SH-SY5Y (cell line): Measurements from ENCODE around the gene CCDC150.

Experiments used
- GATA2 ChIP-seq: IDR thresholded peaks from 2 replicates; pipeline ENCODE4 v1.6.1; 2011; ENCODE audit warnings: mild to moderate bottlenecking, low read depth, low read length
- GATA3 ChIP-seq: IDR thresholded peaks from 2 replicates; pipeline ENCODE4 v1.6.1; 2011; ENCODE audit warnings: low read depth, mild to moderate bottlenecking, low read length, moderate library complexity

Gene CCDC150

DNA sequence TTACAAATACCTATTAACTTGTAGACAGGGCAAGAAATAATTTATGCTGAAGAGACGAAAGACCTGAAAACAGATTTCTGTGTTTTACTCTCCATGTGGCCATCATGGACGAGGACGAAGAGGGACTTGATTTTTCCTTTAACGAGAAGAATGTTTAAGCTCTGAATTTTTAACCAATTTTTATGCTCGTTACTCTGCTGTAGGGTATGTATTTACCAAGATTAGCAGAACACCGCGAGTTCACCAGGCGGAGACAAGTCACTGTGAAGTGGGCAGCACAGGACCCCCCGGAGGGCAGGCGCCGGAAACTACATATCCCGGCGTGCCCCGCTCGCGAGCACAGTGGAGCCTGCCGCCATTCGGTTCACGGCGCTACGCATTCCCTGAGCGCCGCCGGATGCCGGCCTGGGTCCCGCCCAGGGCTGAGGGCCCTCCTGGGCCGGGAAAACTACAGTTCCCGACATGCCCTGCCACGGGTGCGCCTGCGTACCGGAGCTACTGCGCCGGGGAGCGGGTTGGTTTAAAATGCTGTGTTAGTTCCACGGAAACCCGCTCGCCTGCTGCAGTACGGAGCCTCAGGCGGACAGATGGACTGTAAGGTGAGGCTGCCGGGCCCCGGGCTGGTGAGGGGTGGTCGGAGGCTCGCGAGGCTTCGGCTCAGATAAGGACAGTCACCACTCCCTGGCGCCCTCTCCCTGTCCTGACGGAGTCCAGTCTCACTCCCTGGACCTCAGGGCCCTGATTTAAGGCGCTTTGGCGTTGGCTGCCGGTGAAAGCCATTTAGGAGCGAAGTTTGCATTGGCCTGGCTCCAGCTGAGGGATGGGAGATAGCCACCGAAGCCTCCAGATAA lies at the start of gene CCDC150:
TSS of gene CCDC150 (plus strand) at position 536 of the 851 bp plus-strand sequence. CDS start at position 588, 52 bp downstream.
- TF ChIP-seq GATA2 = peak; percentile 45; the same call in 1 of the 2 replicates
- no peak for TF ChIP-seq GATA3

DNA sequence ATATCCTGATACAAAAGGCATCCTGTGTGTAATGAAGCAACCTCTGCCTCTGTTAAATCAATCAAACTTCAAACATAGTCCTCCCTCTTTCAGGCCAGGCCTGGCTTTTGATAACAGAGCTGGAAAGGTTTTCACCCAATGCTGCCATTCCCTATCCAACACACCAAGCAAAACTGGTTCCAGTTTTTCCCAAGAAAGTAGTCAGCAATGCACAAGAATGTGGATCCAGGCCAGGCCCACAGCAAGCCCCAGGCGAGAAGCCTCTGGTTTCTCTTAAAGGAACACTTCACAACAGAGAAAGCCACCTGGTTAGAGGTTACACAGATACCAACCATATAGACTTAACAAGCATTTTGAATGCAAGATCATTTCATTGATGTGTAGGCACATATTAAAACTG lies 49.2 kb upstream of the CCDC150 start:
- no peak for TF ChIP-seq GATA3
- TF ChIP-seq GATA2 = no peak

DNA sequence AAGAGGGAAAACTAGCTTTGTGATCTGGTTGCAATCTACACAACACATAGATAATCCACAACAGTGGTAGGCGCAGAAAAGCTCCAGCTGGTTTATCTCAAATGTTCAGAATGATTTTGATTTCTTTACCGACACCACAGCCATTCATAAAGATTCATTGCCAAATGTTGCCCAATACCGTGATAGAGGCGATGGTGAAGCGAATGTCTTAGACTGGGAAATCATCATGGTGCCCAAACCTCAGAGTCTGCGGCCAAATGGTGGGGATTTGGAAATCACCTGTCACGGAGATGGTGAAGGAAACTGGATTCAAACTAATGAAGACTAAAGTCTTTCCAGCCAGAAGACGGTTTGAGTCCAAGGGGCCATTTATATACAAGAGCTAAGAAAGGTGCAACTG lies 48.5 kb upstream of the CCDC150 start:
- TF ChIP-seq GATA2 (no peak), GATA3 (no peak)

DNA sequence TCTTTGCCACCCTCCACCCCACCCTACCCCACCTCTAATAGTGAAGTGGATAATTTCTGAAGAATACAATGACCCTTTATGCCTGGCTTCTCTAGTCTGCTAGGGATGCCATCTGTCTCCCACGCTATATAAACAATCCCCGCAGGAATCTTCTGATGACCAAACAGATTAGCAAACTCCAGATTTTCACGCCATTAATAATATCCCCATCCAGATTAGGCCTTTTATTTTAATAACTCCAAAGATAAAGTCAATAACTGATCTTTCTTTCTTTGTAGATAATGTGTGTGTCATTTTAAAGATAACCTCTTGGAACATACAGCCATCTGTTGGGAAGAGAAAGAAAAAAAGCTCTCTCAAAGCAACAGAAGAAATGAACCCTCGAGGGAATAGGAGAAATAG lies 47.9 kb upstream of the CCDC150 start:
- peak; percentile 44; the same call in 1 of the 2 replicates for TF ChIP-seq GATA3
- peak; percentile 22; the same call in 1 of the 2 replicates for TF ChIP-seq GATA2

DNA sequence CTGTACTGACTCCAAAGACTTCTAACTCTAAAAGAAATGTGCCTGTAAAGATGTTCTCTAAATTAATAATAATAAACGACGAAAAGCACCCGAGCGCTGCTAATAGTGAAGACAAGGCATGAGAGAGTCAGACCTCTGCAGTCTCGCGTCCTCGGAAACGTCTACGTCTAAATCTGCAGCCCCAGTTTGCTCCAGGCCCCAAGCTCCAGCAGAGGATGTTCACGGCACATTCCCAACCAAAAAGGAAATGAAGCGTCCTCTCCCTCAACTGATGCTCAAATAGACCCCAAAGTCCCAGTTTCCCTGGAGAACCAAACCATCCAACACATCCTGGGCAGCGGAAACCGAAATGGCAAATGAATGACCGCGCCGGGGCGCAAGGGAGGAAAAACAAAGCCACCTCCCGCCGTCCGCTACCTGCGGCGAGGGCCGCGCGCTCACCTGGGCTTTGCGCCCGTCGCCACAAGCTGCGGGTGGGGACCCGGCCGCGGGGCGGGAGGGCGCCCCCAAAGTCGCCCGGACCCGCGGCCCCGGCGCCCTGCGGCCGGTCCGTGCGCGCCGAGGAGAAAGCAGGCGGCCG lies 47.1 kb upstream of the CCDC150 start:
- no peak for TF ChIP-seq GATA2
- TF ChIP-seq GATA3 = no peak

DNA sequence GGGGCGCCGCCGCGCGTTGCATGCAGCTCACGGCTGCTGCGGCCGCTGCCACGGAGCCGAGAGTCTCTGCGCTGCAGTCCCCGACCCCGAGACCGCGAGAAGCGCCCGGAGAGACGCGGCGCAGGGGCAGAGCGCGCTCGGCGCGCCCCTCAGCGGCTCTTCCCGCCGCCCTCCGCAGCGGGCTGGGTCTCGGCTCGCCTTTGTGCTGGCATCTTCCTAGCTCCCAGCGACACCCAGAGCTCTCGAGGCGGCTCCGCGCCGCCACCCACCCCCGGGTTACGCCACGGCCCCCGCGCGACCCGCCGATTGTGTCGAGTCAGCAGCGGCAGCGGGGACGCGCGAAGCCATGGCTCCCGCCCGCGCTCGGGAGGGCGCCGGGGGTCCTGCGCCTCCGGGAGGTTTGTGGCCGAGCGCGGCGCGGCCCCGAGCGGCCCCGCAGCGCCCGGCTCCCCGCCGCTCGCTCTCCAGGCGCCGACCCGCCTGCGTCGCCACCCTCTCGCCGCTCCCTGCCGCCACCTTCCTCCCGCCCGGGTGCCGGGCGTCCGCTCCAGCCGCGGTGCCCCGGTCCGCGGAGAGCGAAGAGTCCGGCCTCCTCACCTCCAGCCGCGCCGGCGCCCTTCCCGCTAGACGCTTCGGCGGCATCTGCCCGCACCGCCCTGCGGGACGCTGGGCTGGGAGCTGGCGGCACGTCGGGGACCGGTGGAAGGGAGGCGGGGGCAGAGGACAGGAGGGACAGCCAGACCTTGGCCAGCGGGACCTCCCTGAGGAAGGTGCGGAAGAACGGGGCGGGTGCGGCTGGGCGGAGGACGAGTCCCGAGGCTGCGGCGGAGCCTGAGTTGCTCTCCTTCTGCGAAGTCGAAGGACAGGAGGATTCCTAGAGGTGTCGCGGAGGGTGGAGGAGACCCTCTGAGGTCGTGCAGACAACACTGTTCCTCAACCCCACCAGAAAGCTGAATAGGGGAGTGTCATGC lies 46.3 kb upstream of the CCDC150 start, which contains the start of gene HECW2:
TSS of gene HECW2 (minus strand) at position 644 of the 971 bp plus-strand sequence.
- TF ChIP-seq GATA3 (no peak), GATA2 (no peak)

DNA sequence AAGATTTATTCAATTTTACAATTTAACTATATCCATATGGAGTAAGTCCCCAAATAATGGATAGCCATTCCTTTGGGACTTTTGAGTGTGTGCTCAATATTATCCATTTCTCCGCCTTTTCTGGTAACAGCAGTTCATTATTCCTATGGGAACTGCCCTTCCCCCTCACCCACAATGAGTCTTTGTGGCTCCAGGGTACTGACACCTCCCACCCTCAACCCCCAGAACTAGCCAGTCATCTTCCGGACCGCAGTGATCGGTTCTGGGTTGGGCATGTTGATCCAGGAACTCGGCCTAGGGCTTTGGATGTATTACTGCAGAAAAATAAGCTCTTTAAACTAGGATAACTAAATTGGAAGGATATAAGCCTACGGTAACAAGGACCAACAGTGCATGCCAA lies 45.4 kb upstream of the CCDC150 start:
- TF ChIP-seq GATA3 = no peak
- TF ChIP-seq GATA2 = no peak

DNA sequence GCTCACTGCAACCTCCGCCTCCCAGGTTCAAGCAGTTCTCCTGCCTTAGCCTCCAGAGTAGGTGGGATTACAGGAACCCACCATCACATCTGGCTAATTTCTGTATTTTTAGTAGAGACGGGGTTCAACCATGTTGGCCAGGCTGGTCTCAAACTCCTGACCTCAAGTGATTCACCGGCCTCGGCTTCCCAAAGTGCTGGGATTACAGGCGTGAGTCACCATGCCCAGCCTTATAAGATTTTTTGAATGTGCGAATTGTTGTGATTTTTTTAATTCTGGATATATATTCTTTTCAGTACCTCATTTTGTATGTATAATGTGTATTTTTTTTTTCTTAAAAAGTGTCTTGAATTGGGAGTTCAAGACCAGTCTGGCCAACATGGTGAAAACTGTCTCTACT lies 42.0 kb upstream of the CCDC150 start:
- no peak for TF ChIP-seq GATA3
- TF ChIP-seq GATA2 = no peak

DNA sequence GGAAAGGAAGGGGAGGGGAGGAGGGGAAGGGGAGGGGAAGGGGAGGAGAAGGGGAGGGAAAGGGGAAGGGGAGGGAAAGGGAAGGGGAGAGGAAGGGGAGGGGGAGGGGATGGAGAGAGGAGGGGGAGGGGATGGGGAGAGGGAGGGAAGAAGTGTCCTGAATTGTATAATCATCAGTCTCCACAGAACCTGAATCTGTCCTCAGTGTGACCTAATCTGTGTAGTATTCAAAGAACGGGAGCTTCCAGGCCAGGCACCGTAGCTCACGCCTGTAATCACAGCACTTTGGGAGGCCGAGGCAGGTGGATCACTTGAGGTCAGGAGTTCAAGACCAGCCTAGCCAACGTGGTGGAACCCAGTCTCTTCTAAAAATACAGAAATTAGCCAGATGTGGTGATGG lies 41.1 kb upstream of the CCDC150 start:
- TF ChIP-seq GATA3 = no peak
- TF ChIP-seq GATA2 = no peak

DNA sequence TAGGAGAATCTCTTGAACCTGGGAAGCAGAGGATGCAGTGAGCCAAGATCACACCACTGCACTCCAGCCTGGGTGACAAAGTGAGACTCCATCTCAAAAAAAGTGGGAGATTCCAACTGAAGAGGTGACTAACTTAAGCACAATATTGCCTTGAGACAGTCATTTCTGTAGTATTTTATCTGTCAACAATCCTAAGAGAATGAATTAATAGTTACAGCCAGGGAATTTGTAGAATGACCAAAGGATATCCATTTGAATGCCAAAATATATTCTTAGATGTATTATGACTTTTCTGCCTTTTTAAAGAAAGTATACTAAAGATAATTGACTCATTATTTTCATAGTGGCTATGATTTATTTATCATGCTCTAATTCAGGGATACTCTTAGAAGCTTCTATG lies 40.7 kb upstream of the CCDC150 start:
- no peak for TF ChIP-seq GATA3
- no peak for TF ChIP-seq GATA2

DNA sequence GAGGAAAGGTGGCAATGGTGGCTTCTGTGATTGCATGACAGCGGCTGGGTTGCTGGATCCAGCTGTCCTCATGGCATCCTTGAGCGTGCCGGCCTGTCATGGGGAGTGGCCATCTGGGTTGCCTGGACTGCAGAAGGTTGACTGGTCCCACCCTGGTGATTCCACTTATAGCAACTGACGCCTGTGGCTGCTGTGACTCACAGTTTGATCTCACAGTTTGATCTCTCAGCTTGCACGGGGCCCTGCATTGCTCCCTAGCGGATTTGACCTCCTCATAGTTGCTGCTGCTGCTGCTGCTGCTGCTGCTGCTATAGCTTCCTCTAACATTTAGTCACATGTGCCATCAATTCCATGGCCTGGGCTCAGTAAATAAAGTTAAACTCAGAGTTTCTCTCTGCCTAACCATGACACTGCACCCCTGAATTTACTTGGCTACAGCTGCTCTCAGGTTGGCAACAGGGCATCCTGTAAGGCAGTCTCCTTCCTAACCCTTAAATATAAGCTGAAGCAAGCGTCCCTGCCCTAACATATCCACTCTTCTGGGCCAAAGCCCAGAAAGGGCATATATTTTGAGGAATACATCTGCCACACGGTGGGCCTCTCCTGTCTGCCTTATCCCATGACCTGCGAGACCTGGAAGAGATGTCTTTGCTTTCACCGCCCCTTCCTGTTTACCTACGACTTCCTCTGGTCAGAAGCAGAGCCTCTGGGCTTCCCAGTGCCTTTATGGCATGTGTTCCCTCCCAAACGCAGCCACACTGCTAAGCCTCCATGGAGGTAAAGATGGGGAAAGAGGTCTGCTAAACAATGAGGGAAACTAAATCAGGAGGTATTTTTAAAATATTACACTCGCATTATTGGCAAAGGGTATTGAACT lies 37.8 kb upstream of the CCDC150 start:
- TF ChIP-seq GATA3 = no peak; the same call in 1 of the 2 replicates
- peak; percentile 92 for TF ChIP-seq GATA2

DNA sequence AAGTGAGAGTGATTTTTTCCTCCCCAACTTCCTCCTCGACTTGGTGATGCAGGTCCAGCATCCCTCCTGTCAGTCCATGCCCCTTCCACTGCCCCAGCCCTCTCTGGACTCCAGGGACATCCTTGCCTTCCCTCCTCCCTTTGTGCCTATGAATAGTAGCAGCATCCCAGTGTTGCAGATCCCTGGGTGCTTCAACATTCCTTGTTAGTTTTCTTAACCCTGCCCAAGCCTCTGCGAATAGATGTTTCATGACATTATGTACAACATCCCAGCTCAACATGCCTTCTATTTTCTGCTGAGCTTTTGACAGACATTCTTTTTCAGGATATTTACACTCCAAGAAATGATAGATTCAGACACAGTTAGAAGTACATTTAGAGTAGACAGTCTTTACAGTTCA lies 35.3 kb upstream of the CCDC150 start:
- TF ChIP-seq GATA2 = no peak
- no peak for TF ChIP-seq GATA3

DNA sequence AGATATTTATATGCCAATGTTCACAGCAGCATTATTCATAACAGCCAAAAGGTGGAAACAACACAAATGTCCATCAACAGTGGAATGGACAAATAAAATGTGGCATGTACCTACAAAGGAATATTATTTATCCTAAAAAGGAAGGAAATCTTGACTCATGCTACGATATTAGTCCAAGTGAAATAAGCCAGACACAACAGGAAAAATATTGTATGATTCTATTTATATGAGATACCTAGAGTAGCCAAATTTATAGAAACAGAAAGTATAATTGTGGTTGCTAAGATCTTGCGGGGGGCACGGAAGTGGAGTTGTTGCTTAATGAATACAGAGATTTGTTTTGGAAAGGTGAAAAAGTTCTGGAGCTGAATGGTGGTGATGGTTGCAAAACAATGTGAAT lies 33.0 kb upstream of the CCDC150 start:
- no peak for TF ChIP-seq GATA2
- no peak for TF ChIP-seq GATA3

DNA sequence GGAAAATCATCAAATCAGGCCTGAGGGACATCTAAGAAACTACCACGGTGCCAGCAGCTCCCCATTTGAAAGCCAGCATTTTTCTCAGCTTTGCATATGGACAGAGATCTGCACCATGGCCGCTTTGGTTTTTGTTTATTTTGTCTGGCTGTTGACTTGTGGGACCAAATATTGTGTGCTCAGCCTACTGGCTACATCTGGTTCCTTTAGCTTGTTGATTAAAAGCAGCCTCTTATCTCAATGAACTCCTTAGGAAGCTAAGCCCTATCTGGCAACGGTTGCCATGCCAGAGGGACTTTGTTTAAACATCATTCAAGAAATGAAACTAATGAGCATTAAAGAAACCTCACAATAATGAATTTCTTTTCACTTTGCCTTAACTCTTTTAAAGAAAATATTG lies 32.4 kb upstream of the CCDC150 start:
- no peak for TF ChIP-seq GATA3
